ENCODE measurements around the gene IDH3B. TPM values are rescaled to one million over a fixed set of nuclear protein-coding genes. Genes with fewer than 3 reads are reported as not detected.

Gene IDH3B
- total RNA-seq, 4 donors from 2014 or later, result 115 to 122 (median 118) TPM

DNA sequence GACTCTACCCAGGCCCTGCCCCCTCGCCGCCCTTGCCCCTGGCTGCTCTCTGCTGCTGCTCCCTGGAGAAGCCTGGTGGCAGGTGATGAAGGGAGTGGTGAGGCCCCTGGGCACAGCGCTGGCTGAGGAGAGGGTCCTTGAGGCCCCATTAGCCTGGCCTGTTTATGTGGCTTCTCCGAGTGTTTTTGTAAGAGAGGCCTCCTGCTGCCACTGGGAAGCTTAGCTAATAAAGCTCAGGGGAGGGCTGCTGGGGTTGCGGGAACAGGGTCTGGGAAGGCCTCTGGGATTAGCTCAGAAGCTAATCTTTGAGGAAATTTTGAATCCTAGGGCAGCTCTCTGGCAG lies 44.0 kb upstream of the IDH3B start:
- Histone ChIP-seq H3K27me3 (no peaks in the 10 kb centered on the region), H3K4me1 (no peaks in the 10 kb centered on the region), H3K27ac (replicated peaks in 1 of 4) (no peak overlapping the region), H3K4me3 (no peak overlapping the region), H3K9me3 (no peaks in the 10 kb centered on the region), H3K36me3 (peaks cover 0 to 26% (median 0%) of the 10 kb centered on the region in 4 donors)
- 94% methylated on average over 3 of the region's 5 CpGs for WGBS
- TF ChIP-seq EP300 (IDR thresholded peaks at IDR 0.05) (no peak), POLR2A (IDR thresholded peaks at IDR 0.05; ENCODE audit: low read depth) (no peak), POLR2AphosphoS5 (IDR thresholded peaks at IDR 0.05) (no peak)
- TF ChIP-seq, protein P1, sequence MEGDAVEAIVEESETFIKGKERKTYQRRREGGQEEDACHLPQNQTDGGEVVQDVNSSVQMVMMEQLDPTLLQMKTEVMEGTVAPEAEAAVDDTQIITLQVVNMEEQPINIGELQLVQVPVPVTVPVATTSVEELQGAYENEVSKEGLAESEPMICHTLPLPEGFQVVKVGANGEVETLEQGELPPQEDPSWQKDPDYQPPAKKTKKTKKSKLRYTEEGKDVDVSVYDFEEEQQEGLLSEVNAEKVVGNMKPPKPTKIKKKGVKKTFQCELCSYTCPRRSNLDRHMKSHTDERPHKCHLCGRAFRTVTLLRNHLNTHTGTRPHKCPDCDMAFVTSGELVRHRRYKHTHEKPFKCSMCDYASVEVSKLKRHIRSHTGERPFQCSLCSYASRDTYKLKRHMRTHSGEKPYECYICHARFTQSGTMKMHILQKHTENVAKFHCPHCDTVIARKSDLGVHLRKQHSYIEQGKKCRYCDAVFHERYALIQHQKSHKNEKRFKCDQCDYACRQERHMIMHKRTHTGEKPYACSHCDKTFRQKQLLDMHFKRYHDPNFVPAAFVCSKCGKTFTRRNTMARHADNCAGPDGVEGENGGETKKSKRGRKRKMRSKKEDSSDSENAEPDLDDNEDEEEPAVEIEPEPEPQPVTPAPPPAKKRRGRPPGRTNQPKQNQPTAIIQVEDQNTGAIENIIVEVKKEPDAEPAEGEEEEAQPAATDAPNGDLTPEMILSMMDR (IDR thresholded peaks at IDR 0.05), result no peak
- DNase-seq (ENCODE audit: extremely low spot score), result peak; percentile 62
- intact Hi-C loops (cut with DNase I), result no loop called here

DNA sequence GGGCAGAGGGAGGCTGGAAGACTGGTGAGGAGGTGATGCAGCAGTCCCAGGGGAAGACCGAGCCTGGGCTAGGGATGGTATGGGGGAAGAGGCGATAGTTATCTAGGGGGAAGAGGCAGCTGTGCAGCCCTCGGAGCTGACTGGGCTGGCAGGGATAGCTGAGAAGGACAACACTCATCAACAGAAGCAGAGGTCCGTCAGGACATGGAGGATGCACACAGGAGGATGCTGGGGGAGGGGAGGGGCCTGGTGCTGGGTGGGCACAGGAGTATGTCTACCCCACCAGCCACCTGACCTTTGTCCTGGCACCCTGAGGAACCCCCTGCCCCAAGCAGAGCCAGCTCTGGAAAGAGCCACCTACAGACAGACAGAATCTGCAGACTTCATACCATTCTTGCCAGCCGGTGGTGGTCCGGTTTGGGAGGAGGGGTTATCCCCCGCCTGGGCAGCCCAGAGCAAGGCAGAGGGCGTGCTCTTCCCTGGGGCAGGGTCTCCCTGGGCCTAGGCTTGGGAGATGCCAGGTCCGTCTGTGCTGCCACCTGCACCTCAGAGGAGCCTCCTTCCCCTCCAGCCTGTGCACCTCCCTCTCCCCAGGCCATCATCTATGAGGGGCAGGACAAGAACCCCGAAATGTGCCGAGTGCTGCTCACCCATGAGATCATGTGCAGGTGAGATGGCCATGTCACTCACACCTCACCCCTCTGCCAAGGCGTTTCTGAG lies 43.5 kb upstream of the IDH3B start:
- Histone ChIP-seq H3K27ac (replicated peaks in 1 of 4) (no peak overlapping the region), H3K36me3 (peaks cover 0 to 26% (median 0%) of the 10 kb centered on the region in 4 donors), H3K4me1 (no peaks in the 10 kb centered on the region), H3K4me3 (no peak overlapping the region), H3K27me3 (no peaks in the 10 kb centered on the region), H3K9me3 (no peaks in the 10 kb centered on the region)
- TF ChIP-seq EP300 (IDR thresholded peaks at IDR 0.05), result no peak
- no peak for TF ChIP-seq POLR2AphosphoS5 (IDR thresholded peaks at IDR 0.05)
- TF ChIP-seq POLR2A (IDR thresholded peaks at IDR 0.05; ENCODE audit: low read depth), result no peak
- TF ChIP-seq, protein P1 (IDR thresholded peaks at IDR 0.05), result no peak
- no peak for DNase-seq (ENCODE audit: extremely low spot score)
- 75% methylated on average over 8 of the region's 12 CpGs for WGBS
- intact Hi-C loops (cut with DNase I), result no loop called here

DNA sequence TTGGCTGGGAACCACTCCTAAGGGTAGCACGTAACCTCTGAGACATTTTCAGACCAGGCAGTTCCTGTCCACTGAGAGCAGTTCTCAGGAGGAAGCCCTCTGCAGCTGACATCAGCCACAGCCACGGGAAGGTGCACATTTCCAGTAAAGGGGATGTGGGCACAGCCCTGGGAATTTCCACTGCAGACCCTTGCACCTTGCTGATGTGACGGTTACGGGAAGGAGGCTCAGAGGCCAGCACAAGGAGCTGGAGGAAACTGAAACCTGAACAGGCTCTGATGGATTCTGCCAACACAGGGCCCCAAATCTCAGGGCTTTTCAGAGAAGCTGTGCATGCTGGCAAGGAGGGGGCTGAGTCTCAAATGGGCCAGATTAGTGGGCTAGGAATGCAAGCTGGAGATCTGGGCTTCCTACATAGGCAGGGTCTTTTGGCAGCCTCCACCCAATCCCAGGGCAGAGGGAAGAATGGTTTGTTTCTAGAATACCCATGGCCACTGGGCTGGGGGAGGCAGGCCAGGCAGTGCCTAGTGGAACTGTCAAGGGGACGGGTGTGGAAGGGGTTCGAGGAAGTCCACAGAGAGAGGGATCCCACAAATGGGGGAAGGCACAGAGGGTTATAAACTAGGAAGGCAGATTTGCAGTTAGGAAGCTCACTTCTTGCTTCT lies 42.8 kb upstream of the IDH3B start:
- no peaks in the 10 kb centered on the region for H3K4me1 ChIP-seq
- H3K27ac ChIP-seq (replicated peaks in 1 of 4), result no peak overlapping the region
- WGBS, result 84% methylated on average over 6 of the region's 6 CpGs
- H3K9me3 ChIP-seq, result no peaks in the 10 kb centered on the region
- no peaks in the 10 kb centered on the region for H3K27me3 ChIP-seq
- no peak overlapping the region for H3K4me3 ChIP-seq
- TF ChIP-seq POLR2AphosphoS5 (IDR thresholded peaks at IDR 0.05) (no peak), EP300 (IDR thresholded peaks at IDR 0.05) (no peak), POLR2A (IDR thresholded peaks at IDR 0.05; ENCODE audit: low read depth) (no peak)
- TF ChIP-seq, protein P1 (IDR thresholded peaks at IDR 0.05), result no peak
- H3K36me3 ChIP-seq, result peaks cover 0 to 26% (median 0%) of the 10 kb centered on the region in 4 donors
- peak; percentile 89 for DNase-seq (ENCODE audit: extremely low spot score)
- intact Hi-C loops (cut with DNase I), result no loop called here

DNA sequence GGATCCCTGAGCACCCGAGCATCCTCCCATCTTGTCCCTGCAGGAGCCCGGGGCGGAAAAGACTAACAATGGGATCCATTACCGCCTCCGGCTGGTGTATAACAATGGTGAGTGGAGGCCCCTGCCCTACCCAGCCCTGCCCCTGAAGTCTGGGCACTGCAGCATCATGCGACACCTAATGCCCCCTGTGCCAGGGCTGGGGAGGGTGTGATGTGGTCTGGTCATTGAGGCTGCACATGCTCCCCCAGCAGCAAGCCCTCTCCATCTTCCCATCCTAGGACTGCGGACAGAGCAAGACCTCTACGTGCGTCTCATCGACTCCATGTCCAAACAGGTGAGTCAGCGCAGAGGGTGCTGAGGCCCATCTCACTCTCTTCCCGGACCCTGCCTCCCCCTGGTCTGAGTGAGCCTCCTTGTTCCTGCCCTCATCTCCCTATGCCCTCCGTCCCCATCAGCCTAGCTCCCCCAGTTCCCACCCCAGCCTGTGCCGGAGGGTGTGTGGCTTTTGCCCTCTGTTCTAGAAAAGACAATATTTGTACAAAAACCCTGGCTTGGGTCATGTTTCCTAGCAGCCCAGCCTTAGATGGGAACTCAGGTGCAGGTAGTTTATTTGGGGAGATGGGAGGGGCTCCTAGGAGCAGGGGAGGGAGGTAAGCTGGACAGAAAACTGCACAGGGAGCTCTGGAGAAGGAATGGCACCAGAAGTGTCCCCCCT lies 42.1 kb upstream of the IDH3B start:
- intact Hi-C loops (cut with DNase I), result no loop called here
- H3K36me3 ChIP-seq, result peaks cover 0 to 26% (median 0%) of the 10 kb centered on the region in 4 donors
- no peak overlapping the region for H3K27ac ChIP-seq (replicated peaks in 1 of 4)
- H3K4me3 ChIP-seq, result no peak overlapping the region
- no peaks in the 10 kb centered on the region for H3K9me3 ChIP-seq
- 85% methylated on average over 14 of the region's 14 CpGs for WGBS
- no peak for TF ChIP-seq POLR2A (IDR thresholded peaks at IDR 0.05; ENCODE audit: low read depth)
- TF ChIP-seq, protein P1 (IDR thresholded peaks at IDR 0.05), result no peak
- TF ChIP-seq POLR2AphosphoS5 (IDR thresholded peaks at IDR 0.05), result no peak
- no peak for TF ChIP-seq EP300 (IDR thresholded peaks at IDR 0.05)
- peak; percentile 88 for DNase-seq (ENCODE audit: extremely low spot score)
- no peaks in the 10 kb centered on the region for H3K27me3 ChIP-seq
- no peaks in the 10 kb centered on the region for H3K4me1 ChIP-seq

Measured in esophagus muscularis mucosa (tissue), 4 donors.